ENCODE results near the gene CREBBP. TPM values are rescaled to one million over a fixed set of nuclear protein-coding genes. Genes with fewer than 3 reads are reported as not detected.

The CREBBP gene
- total and polyA plus RNA-seq, 2 donors (not counting 3 experiments of a cell fraction or from before 2014, with no cell fraction given): 13.8 to 72.7 TPM

GRCh38 chr16:3730161-3731125, 150.1 kb downstream of the CREBBP start:
- FAIRE-seq (no peak), DNase-seq (ENCODE audit: low read depth, low spot score) (no peak)
- Histone ChIP-seq H3K4me2 (ENCODE audit: insufficient read depth, low read length) (no peak overlapping the region), H3K27me3 (ENCODE audit: control insufficient read depth in 2 of 2, insufficient read depth in 2 of 2, low read length in 2 of 2) (no peaks in the 10 kb centered on the region), H3K4me3 (replicated peaks in 1 of 3; ENCODE audit: insufficient read depth in 1 of 3, low read depth in 1 of 3, low read length in 3 of 3) (no peak overlapping the region), H3K9me3 (replicated peaks; ENCODE audit: control insufficient read depth, insufficient read depth, low read length) (no peaks in the 10 kb centered on the region), H3K79me2 (ENCODE audit: control insufficient read depth, insufficient read depth, low read length) (no peaks in the 10 kb centered on the region), H3K27ac (ENCODE audit: insufficient read depth, low read depth, low read length) (no peak overlapping the region), H4K20me1 (replicated peaks; ENCODE audit: control insufficient read depth, extremely low read depth, insufficient read depth, low read length) (no peaks in the 10 kb centered on the region), H2AFZ (ENCODE audit: low read depth, low read length) (no peak overlapping the region), H3K9me1 (replicated peaks; ENCODE audit: control insufficient read depth, extremely low read depth, insufficient read depth, low read length) (no peaks in the 10 kb centered on the region), H3K36me3 (ENCODE audit: control insufficient read depth in 2 of 2, extremely low read depth in 1 of 2, insufficient read depth in 2 of 2, low read length in 2 of 2) (peaks cover 25 to 63% of the 10 kb centered on the region in 2 experiments), H3K9ac (replicated peaks; ENCODE audit: extremely low read depth, insufficient read depth, low read length) (no peak overlapping the region), H3K4me1 (ENCODE audit: control insufficient read depth, extremely low read depth, insufficient read depth, low read length) (no peaks in the 10 kb centered on the region)
- POLR2A ChIA-PET: no interaction called here
- dilution Hi-C loops (cut with MboI; ENCODE audit: extremely low pct_ligation_motif_present, low sequenced_read_pairs): no loop called here
- no TSS peak for BruUV-seq (replicated peaks)
- TF ChIP-seq EZH2 (IDR thresholded peaks at IDR 0.05; ENCODE audit: borderline replicate concordance, low read depth, low read length, severe bottlenecking) (no peak), MYC (IDR thresholded peaks at IDR 0.05; ENCODE audit: low read depth, low read length) (no peak), JUN (IDR thresholded peaks at IDR 0.05; ENCODE audit: borderline replicate concordance, insufficient read depth, insufficient read length, low read depth) (no peak), FOS (IDR thresholded peaks at IDR 0.05; ENCODE audit: borderline replicate concordance, insufficient read depth, low read length) (no peak), GATA2 (IDR thresholded peaks at IDR 0.05; ENCODE audit: insufficient read depth, insufficient read length, low read depth, low read length) (no peak), POLR2A (IDR thresholded peaks at IDR 0.05; ENCODE audit: low read depth, low read length) (no peak), CTCF (IDR thresholded peaks at IDR 0.05; ENCODE audit: extremely low read depth in 1 of 2, insufficient read depth in 1 of 2, low read depth in 1 of 2, low read length in 2 of 2) (no peak), POLR2AphosphoS5 (IDR thresholded peaks at IDR 0.05; ENCODE audit: insufficient read depth, low read depth, low read length) (no peak), MAX (IDR thresholded peaks at IDR 0.05; ENCODE audit: insufficient read depth, insufficient read length) (no peak)
- intact Hi-C loops (cut with micrococcal nuclease): no loop called here
- CTCF ChIA-PET: interaction anchor here (0.7 kb wide), 1 partner anchor 148 kb away, joined by 3 read pairs; no protein-coding TSS in a partner anchor

Measured in endothelial cell of umbilical vein (primary cell).